ENCODE results near the gene RTL10. TPM values are rescaled to one million over a fixed set of nuclear protein-coding genes. Genes with fewer than 3 reads are reported as not detected.

Gene RTL10
- total and polyA plus RNA-seq, 10 of the 15 experiments (the other 5 are each of a cell fraction or from before 2014, with no cell fraction given) = 5.3 to 18.1 (median 10.3) TPM

- TF ChIP-seq BCL11A (IDR thresholded peaks at IDR 0.05; ENCODE audit: low read depth, low read length) (no peak), POLR2AphosphoS2 (IDR thresholded peaks at IDR 0.05; ENCODE audit: low read depth, low read length) (no peak), ZBTB33 (IDR thresholded peaks at IDR 0.05) (no peak), EED (IDR thresholded peaks at IDR 0.05; ENCODE audit: low read depth) (no peak), MYB (IDR thresholded peaks at IDR 0.05; ENCODE audit: borderline replicate concordance, low read depth, low read length) (no peak), HDAC6 (IDR thresholded peaks at IDR 0.05; ENCODE audit: unreplicated experiment) (no peak), ZNF24 (IDR thresholded peaks at IDR 0.05) (no peak), ZNF687 (IDR thresholded peaks at IDR 0.05) (no peak)
These were observed 32.7 kb upstream of the RTL10 start (continued) for GRCh38 chr22:19887256-19887985.
